ENCODE measurements around the gene HLCS. TPM values are rescaled to one million over a fixed set of nuclear protein-coding genes. Genes with fewer than 3 reads are reported as not detected.

The HLCS gene
- total and polyA plus RNA-seq, 2 of the 8 experiments (the other 6 are each of a cell fraction or from before 2014, with no cell fraction given) = 4.7 to 12.2 TPM

GRCh38 chr21:36926989-36927718 lies 39.3 kb downstream of the HLCS start:
- H4K91ac ChIP-seq (replicated peaks; ENCODE audit: insufficient read length, low read length) = no peak overlapping the region
- POLR2A ChIA-PET (ENCODE audit: partially characterized antibody) = no interaction called here
- no peak overlapping the region for H2BK15ac ChIP-seq (ENCODE audit: low read length)
- H3K18ac ChIP-seq (ENCODE audit: extremely low read depth, low read length) = no peak overlapping the region
- no peak overlapping the region for H3K27ac ChIP-seq (ENCODE audit: low read depth, low read length)
- no peak overlapping the region for H2BK5ac ChIP-seq (ENCODE audit: low read depth, low read length)
- no peak overlapping the region for H3K4me3 ChIP-seq (ENCODE audit: extremely low read depth in 1 of 4, insufficient read depth in 2 of 4, low read depth in 3 of 4, low read length in 4 of 4)
- no peak overlapping the region for H4K5ac ChIP-seq (ENCODE audit: insufficient read length, low read depth, low read length)
- H3K23ac ChIP-seq (ENCODE audit: insufficient read length) = no peak overlapping the region
- no peaks in the 10 kb centered on the region for H3K27me3 ChIP-seq (replicated peaks in 1 of 4; ENCODE audit: control insufficient read depth in 3 of 4, extremely low read depth in 1 of 4, insufficient read depth in 3 of 4, low read length in 3 of 4)
- H2BK120ac ChIP-seq (replicated peaks; ENCODE audit: low read depth, low read length) = no peak overlapping the region
- no peak for DNase-seq (ENCODE audit: low read depth in 1 of 2, low spot score in 2 of 2)
- FAIRE-seq = no peak
- no peak overlapping the region for H2BK20ac ChIP-seq (ENCODE audit: low read length)
- H3K79me1 ChIP-seq (ENCODE audit: low read depth, low read length) = no peaks in the 10 kb centered on the region
- H3K14ac ChIP-seq (ENCODE audit: insufficient read length) = no peak overlapping the region
- peaks cover 0 to 2% of the 10 kb centered on the region in 2 experiments for H4K20me1 ChIP-seq (replicated peaks in 1 of 2; ENCODE audit: control insufficient read depth in 1 of 2, insufficient read depth in 2 of 2, low read length in 2 of 2)
- no peak overlapping the region for H3K4me2 ChIP-seq (ENCODE audit: insufficient read depth in 1 of 2, low read depth in 2 of 2, low read length in 2 of 2)
- H3K79me2 ChIP-seq (ENCODE audit: control insufficient read depth in 1 of 2, insufficient read depth in 2 of 2, low read length in 2 of 2) = no peaks in the 10 kb centered on the region
- no peaks in the 10 kb centered on the region for H3K4me1 ChIP-seq (replicated peaks in 1 of 4; ENCODE audit: control insufficient read depth in 3 of 4, insufficient read depth in 4 of 4, low read length in 3 of 4)
- no peaks in the 10 kb centered on the region for H3K9me3 ChIP-seq (ENCODE audit: insufficient read depth in 2 of 2, low read depth in 1 of 2, low read length in 1 of 2)
- no peak overlapping the region for H4K8ac ChIP-seq (ENCODE audit: extremely low read depth, insufficient read depth, low read length)
- H3K56ac ChIP-seq (replicated peaks; ENCODE audit: insufficient read length, low read depth, low read length) = no peak overlapping the region
- no peak overlapping the region for H3K4ac ChIP-seq (replicated peaks; ENCODE audit: insufficient read length, low read depth, low read length)
- CTCF ChIA-PET (ENCODE audit: partially characterized antibody) = interaction anchor here (0.7 to 7.7 kb wide), 21 partner anchors 9 to 297 kb away, joined by 3 to 68 read pairs (median 3); no protein-coding TSS in a partner anchor
- H2BK12ac ChIP-seq (ENCODE audit: low read depth, low read length) = no peak overlapping the region
- H2AFZ ChIP-seq (ENCODE audit: low read length) = no peak overlapping the region
- no peak overlapping the region for H2AK5ac ChIP-seq (ENCODE audit: low read depth, low read length)
- no peaks in the 10 kb centered on the region for H3K23me2 ChIP-seq (ENCODE audit: low read depth, low read length)
- H3K36me3 ChIP-seq (ENCODE audit: control insufficient read depth in 2 of 4, insufficient read depth in 4 of 4, low read length in 3 of 4) = no peaks in the 10 kb centered on the region
- no peak overlapping the region for H3K9ac ChIP-seq (replicated peaks in 1 of 4; ENCODE audit: extremely low read depth in 1 of 4, low read depth in 3 of 4, low read length in 3 of 4)
- 91% methylated on average over 17 of the region's 17 CpGs; no CpG with 5 or more reads in 1 of the 2 experiments for WGBS, 2 experiments (ENCODE audit: extremely low coverage in 1 of 2, insufficient coverage in 1 of 2, insufficient read length in 1 of 2, insufficient replicate concordance in 2 of 2, low coverage in 1 of 2, low lambda C conversion rate in 2 of 2, missing lambda C conversion rate in 1 of 2)
- TF ChIP-seq RNF2 (IDR thresholded peaks at IDR 0.05; ENCODE audit: borderline replicate concordance, low read depth, low read length, missing control alignments, poor library complexity, severe bottlenecking) = no peak
- TF ChIP-seq EP300 (IDR thresholded peaks at IDR 0.05; ENCODE audit: borderline replicate concordance in 1 of 2, low read depth in 2 of 2, low read length in 2 of 2) = no peak
- TF ChIP-seq JUN (IDR thresholded peaks at IDR 0.05; ENCODE audit: low read depth, low read length) = no peak
- no peak for TF ChIP-seq HDAC6 (IDR thresholded peaks at IDR 0.05; ENCODE audit: low read depth, low read length)
- no peak for TF ChIP-seq SRF (IDR thresholded peaks at IDR 0.05; ENCODE audit: low read depth, low read length)

Measured in H1 (cell line).